ENCODE data around the gene LRMDA. TPM values are rescaled to one million over a fixed set of nuclear protein-coding genes. Genes with fewer than 3 reads are reported as not detected.

The LRMDA gene
- total and polyA plus RNA-seq, 2 donors (not counting 1 experiment from before 2014, with no cell fraction given): 0.12 TPM; not detected in 1

DNA sequence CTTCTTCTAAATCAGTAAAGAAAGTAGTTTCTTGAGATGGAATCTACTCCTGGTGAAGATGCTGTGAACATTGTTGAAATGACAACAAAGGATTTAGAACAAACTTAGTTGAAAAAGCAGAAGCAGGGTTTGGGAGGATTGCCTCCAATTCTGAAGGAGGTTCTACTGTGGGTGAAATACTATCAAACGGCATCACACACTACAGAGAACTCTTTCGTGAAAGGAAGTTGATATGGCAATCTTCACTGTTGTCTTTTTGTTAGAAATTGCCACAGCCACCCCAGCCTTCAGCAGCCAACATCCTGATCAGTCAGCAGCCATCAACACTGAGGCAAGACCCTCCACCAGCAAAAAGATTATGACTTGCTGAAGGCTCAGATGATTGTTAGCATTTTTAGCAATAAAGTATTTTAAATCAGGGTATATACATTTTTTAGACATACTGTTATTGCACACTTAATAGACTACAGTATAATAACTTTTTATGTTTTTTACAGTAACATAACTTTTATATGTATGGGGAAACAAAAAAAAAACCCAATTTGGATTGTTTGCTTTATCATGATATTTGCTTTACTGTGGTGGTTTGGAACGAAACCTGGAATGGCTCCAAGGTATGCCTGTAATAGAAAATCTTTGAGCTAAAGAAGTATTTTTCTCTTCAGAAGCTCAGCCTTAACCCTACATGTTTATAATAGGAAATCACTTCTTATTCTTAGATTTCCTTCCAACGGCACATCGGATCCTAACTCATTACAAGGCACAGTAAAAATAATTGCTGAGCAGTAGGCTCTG, 257.3 kb downstream of the LRMDA start:
- H3K36me3 ChIP-seq (replicated peaks in 1 of 2; ENCODE audit: control extremely low read depth in 1 of 2, control insufficient read depth in 1 of 2, extremely low read depth in 1 of 2, insufficient read depth in 2 of 2, low read length in 1 of 2): no peaks in the 10 kb centered on the region
- H3K4me1 ChIP-seq (ENCODE audit: control insufficient read depth in 2 of 2, insufficient read depth in 2 of 2, low read length in 2 of 2): no peaks in the 10 kb centered on the region
- TF ChIP-seq EZH2 (IDR thresholded peaks at IDR 0.05; ENCODE audit: borderline replicate concordance, insufficient read depth, low read depth, low read length, poor library complexity, severe bottlenecking): no peak
- TF ChIP-seq, protein P1, sequence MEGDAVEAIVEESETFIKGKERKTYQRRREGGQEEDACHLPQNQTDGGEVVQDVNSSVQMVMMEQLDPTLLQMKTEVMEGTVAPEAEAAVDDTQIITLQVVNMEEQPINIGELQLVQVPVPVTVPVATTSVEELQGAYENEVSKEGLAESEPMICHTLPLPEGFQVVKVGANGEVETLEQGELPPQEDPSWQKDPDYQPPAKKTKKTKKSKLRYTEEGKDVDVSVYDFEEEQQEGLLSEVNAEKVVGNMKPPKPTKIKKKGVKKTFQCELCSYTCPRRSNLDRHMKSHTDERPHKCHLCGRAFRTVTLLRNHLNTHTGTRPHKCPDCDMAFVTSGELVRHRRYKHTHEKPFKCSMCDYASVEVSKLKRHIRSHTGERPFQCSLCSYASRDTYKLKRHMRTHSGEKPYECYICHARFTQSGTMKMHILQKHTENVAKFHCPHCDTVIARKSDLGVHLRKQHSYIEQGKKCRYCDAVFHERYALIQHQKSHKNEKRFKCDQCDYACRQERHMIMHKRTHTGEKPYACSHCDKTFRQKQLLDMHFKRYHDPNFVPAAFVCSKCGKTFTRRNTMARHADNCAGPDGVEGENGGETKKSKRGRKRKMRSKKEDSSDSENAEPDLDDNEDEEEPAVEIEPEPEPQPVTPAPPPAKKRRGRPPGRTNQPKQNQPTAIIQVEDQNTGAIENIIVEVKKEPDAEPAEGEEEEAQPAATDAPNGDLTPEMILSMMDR (IDR thresholded peaks at IDR 0.05): no peak
- H4K20me1 ChIP-seq (ENCODE audit: control insufficient read depth, insufficient read depth, low read length, poor library complexity, severe bottlenecking): no peaks in the 10 kb centered on the region
- H3K4me1 Mint-ChIP-seq: no peaks in the 10 kb centered on the region
- ATAC-seq (ENCODE audit: low read depth): no peak
- ChIA-PET CTCF (no interaction called here), POLR2A (no interaction called here)
- no peak overlapping the region for H3K27ac Mint-ChIP-seq
- H3K79me2 ChIP-seq (ENCODE audit: control insufficient read depth, insufficient read depth, low read length): no peaks in the 10 kb centered on the region
- H3K9ac ChIP-seq (ENCODE audit: low read length): no peak overlapping the region
- no peaks in the 10 kb centered on the region for H3K9me3 Mint-ChIP-seq (ENCODE audit: insufficient read depth)
- no peak for DNase-seq
- peaks cover 0 to 3% (median 0%) of the 10 kb centered on the region in 3 donors for H3K9me3 ChIP-seq (ENCODE audit: control extremely low read depth in 1 of 3, control insufficient read depth in 2 of 3, insufficient read depth in 1 of 3, low read length in 2 of 3)
- no peaks in the 10 kb centered on the region for H3K27me3 ChIP-seq (replicated peaks in 1 of 4; ENCODE audit: control extremely low read depth in 1 of 4, control insufficient read depth in 3 of 4, insufficient read depth in 4 of 4, low read length in 3 of 4)
- no peak overlapping the region for H3K27ac ChIP-seq (ENCODE audit: low read length in 2 of 2)
- intact Hi-C loops (cut with micrococcal nuclease): no loop called here
- WGBS (ENCODE audit: insufficient coverage): no CpG with 5 or more reads among the region's 5 CpGs
- H3K4me2 ChIP-seq (replicated peaks; ENCODE audit: low read depth, low read length, poor library complexity, severe bottlenecking): no peak overlapping the region
- H3K4me3 Mint-ChIP-seq: no peak overlapping the region
- H3K27me3 Mint-ChIP-seq: peaks cover 4% of the 10 kb centered on the region
- no peak overlapping the region for H2AFZ ChIP-seq (ENCODE audit: insufficient read depth, low read depth, low read length, poor library complexity, severe bottlenecking)
- no peak overlapping the region for H3K4me3 ChIP-seq (ENCODE audit: control extremely low read depth in 1 of 5, extremely low read depth in 1 of 5, insufficient read depth in 1 of 5, low read depth in 2 of 5, low read length in 4 of 5)

DNA sequence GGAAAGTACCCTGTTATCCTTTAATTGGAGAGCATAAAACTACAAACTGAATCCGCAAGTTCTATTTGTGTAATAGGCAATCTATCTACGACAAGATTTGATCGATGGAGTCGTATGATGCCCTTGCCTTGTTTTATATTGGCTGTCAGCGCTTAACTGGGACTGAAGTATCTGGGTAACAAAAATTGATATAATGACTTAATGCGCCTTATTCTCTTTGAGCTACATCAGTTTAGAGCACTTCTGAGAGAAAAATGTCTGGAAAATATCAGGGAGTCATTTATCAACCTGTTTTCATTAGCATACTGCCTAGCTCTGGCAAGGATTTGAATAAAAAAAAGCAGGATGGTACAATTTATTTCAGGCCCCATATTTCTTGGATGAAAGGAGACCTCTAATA, 262.1 kb downstream of the LRMDA start:
- no peak for ATAC-seq (ENCODE audit: low read depth)
- no peaks in the 10 kb centered on the region for H3K9me3 Mint-ChIP-seq (ENCODE audit: insufficient read depth)
- H3K4me1 Mint-ChIP-seq: no peaks in the 10 kb centered on the region
- H2AFZ ChIP-seq (ENCODE audit: insufficient read depth, low read depth, low read length, poor library complexity, severe bottlenecking): no peak overlapping the region
- POLR2A ChIA-PET: no interaction called here
- H3K27ac ChIP-seq (ENCODE audit: low read length in 2 of 2): no peak overlapping the region
- H3K36me3 ChIP-seq (replicated peaks in 1 of 2; ENCODE audit: control extremely low read depth in 1 of 2, control insufficient read depth in 1 of 2, extremely low read depth in 1 of 2, insufficient read depth in 2 of 2, low read length in 1 of 2): no peaks in the 10 kb centered on the region
- DNase-seq: no peak
- no peaks in the 10 kb centered on the region for H3K4me1 ChIP-seq (ENCODE audit: control insufficient read depth in 2 of 2, insufficient read depth in 2 of 2, low read length in 2 of 2)
- TF ChIP-seq EZH2 (IDR thresholded peaks at IDR 0.05; ENCODE audit: borderline replicate concordance, insufficient read depth, low read depth, low read length, poor library complexity, severe bottlenecking): no peak
- TF ChIP-seq, protein P1 (IDR thresholded peaks at IDR 0.05): no peak
- no peaks in the 10 kb centered on the region for H4K20me1 ChIP-seq (ENCODE audit: control insufficient read depth, insufficient read depth, low read length, poor library complexity, severe bottlenecking)
- H3K4me2 ChIP-seq (replicated peaks; ENCODE audit: low read depth, low read length, poor library complexity, severe bottlenecking): no peak overlapping the region
- H3K9me3 ChIP-seq (ENCODE audit: control extremely low read depth in 1 of 3, control insufficient read depth in 2 of 3, insufficient read depth in 1 of 3, low read length in 2 of 3): peaks cover 0 to 3% (median 0%) of the 10 kb centered on the region in 3 donors
- no peaks in the 10 kb centered on the region for H3K79me2 ChIP-seq (ENCODE audit: control insufficient read depth, insufficient read depth, low read length)
- 97% methylated on average over 6 of the region's 6 CpGs for WGBS (ENCODE audit: insufficient coverage)
- no peaks in the 10 kb centered on the region for H3K27me3 Mint-ChIP-seq
- no peak overlapping the region for H3K9ac ChIP-seq (ENCODE audit: low read length)
- CTCF ChIA-PET: no interaction called here
- H3K27ac Mint-ChIP-seq: no peak overlapping the region
- intact Hi-C loops (cut with micrococcal nuclease): no loop called here
- H3K4me3 ChIP-seq (ENCODE audit: control extremely low read depth in 1 of 5, extremely low read depth in 1 of 5, insufficient read depth in 1 of 5, low read depth in 2 of 5, low read length in 4 of 5): no peak overlapping the region
- H3K27me3 ChIP-seq (replicated peaks in 1 of 4; ENCODE audit: control extremely low read depth in 1 of 4, control insufficient read depth in 3 of 4, insufficient read depth in 4 of 4, low read length in 3 of 4): no peaks in the 10 kb centered on the region
- no peak overlapping the region for H3K4me3 Mint-ChIP-seq
